ENCODE measurements around the gene CNTNAP2. TPM values are rescaled to one million over a fixed set of nuclear protein-coding genes. Genes with fewer than 3 reads are reported as not detected.
"Not testable (repeated sequence)": the region's sequence is repeated elsewhere in the genome, so short reads cannot be mapped to it uniquely, and the experiment has no call there.

Gene CNTNAP2
- total and polyA plus RNA-seq, 4 donors = not detected

GRCh38 chr7:148288592-148289151 lies 2172.1 kb downstream of the CNTNAP2 start:
- DNase-seq = no peak
- H3K4me1 ChIP-seq (ENCODE audit: control insufficient read depth in 1 of 2, insufficient read depth in 2 of 2, low read length in 2 of 2) = no peaks in the 10 kb centered on the region
- no peak overlapping the region for H3K27ac ChIP-seq (ENCODE audit: low read depth in 1 of 2, low read length in 2 of 2)
- H3K4me3 ChIP-seq (ENCODE audit: low read length in 2 of 2) = no peak overlapping the region
- 99 to 100% methylated on average over 1 of the region's 1 CpG for WGBS, 2 donors
- no peak for ATAC-seq (ENCODE audit: low FRiP score)
- no peaks in the 10 kb centered on the region for H3K9me3 ChIP-seq (ENCODE audit: control insufficient read depth, low read length)
- intact Hi-C loops (cut with DNase I) = no loop called here
- no peaks in the 10 kb centered on the region for H3K27me3 ChIP-seq (ENCODE audit: control insufficient read depth in 1 of 2, insufficient read depth in 2 of 2, low read length in 1 of 2)
- no peaks in the 10 kb centered on the region for H3K36me3 ChIP-seq (ENCODE audit: control insufficient read depth in 1 of 2, insufficient read depth in 2 of 2, low read length in 1 of 2)

- H3K4me1 ChIP-seq (ENCODE audit: control insufficient read depth in 1 of 2, insufficient read depth in 2 of 2, low read length in 2 of 2) = no peaks in the 10 kb centered on the region
- no peak overlapping the region for H3K27ac ChIP-seq (ENCODE audit: low read depth in 1 of 2, low read length in 2 of 2)
- intact Hi-C loops (cut with DNase I) = no loop called here
- no peaks in the 10 kb centered on the region for H3K36me3 ChIP-seq (ENCODE audit: control insufficient read depth in 1 of 2, insufficient read depth in 2 of 2, low read length in 1 of 2)
- ATAC-seq (ENCODE audit: low FRiP score) = no peak
- no peak for DNase-seq
- no peaks in the 10 kb centered on the region for H3K9me3 ChIP-seq (ENCODE audit: control insufficient read depth, low read length)
- no peak overlapping the region for H3K4me3 ChIP-seq (ENCODE audit: low read length in 2 of 2)
- 9 to 16% methylated on average over 1 of the region's 1 CpG for WGBS, 2 donors
- H3K27me3 ChIP-seq (ENCODE audit: control insufficient read depth in 1 of 2, insufficient read depth in 2 of 2, low read length in 1 of 2) = no peaks in the 10 kb centered on the region
Measured at GRCh38 chr7:148289630-148290029, 2173.0 kb downstream of the CNTNAP2 start.

- ATAC-seq (ENCODE audit: low FRiP score) (no peak), DNase-seq (no peak)
- H3K4me3 ChIP-seq (ENCODE audit: low read length in 2 of 2) = no peak overlapping the region
- H3K27me3 ChIP-seq (ENCODE audit: control insufficient read depth in 1 of 2, insufficient read depth in 2 of 2, low read length in 1 of 2) = no peaks in the 10 kb centered on the region
- H3K4me1 ChIP-seq (ENCODE audit: control insufficient read depth in 1 of 2, insufficient read depth in 2 of 2, low read length in 2 of 2) = no peaks in the 10 kb centered on the region
- WGBS, 2 donors = 18 to 36% methylated on average over 3 of the region's 3 CpGs
- no peak overlapping the region for H3K27ac ChIP-seq (ENCODE audit: low read depth in 1 of 2, low read length in 2 of 2)
- no peaks in the 10 kb centered on the region for H3K9me3 ChIP-seq (ENCODE audit: control insufficient read depth, low read length)
- H3K36me3 ChIP-seq (ENCODE audit: control insufficient read depth in 1 of 2, insufficient read depth in 2 of 2, low read length in 1 of 2) = no peaks in the 10 kb centered on the region
- intact Hi-C loops (cut with DNase I) = no loop called here
Measured at GRCh38 chr7:148290538-148290937, 2173.9 kb downstream of the CNTNAP2 start.

- ATAC-seq (ENCODE audit: low FRiP score) = no peak
- Histone ChIP-seq H3K27me3 (ENCODE audit: control insufficient read depth in 1 of 2, insufficient read depth in 2 of 2, low read length in 1 of 2) (no peaks in the 10 kb centered on the region), H3K36me3 (ENCODE audit: control insufficient read depth in 1 of 2, insufficient read depth in 2 of 2, low read length in 1 of 2) (no peaks in the 10 kb centered on the region), H3K27ac (ENCODE audit: low read depth in 1 of 2, low read length in 2 of 2) (no peak overlapping the region), H3K4me1 (ENCODE audit: control insufficient read depth in 1 of 2, insufficient read depth in 2 of 2, low read length in 2 of 2) (no peaks in the 10 kb centered on the region), H3K4me3 (ENCODE audit: low read length in 2 of 2) (no peak overlapping the region), H3K9me3 (ENCODE audit: control insufficient read depth, low read length) (no peaks in the 10 kb centered on the region)
- 86 to 93% methylated on average over 1 of the region's 1 CpG for WGBS, 2 donors
- intact Hi-C loops (cut with DNase I) = no loop called here
- no peak for DNase-seq
Measured at GRCh38 chr7:148291799-148292198, 2175.2 kb downstream of the CNTNAP2 start.

GRCh38 chr7:148296994-148297644 lies 2180.5 kb downstream of the CNTNAP2 start:
- Histone ChIP-seq H3K27me3 (ENCODE audit: control insufficient read depth in 1 of 2, insufficient read depth in 2 of 2, low read length in 1 of 2) (no peaks in the 10 kb centered on the region), H3K9me3 (ENCODE audit: control insufficient read depth, low read length) (peaks cover 1% of the 10 kb centered on the region), H3K36me3 (ENCODE audit: control insufficient read depth in 1 of 2, insufficient read depth in 2 of 2, low read length in 1 of 2) (no peaks in the 10 kb centered on the region), H3K4me1 (ENCODE audit: control insufficient read depth in 1 of 2, insufficient read depth in 2 of 2, low read length in 2 of 2) (no peaks in the 10 kb centered on the region), H3K4me3 (ENCODE audit: low read length in 2 of 2) (no peak overlapping the region), H3K27ac (ENCODE audit: low read depth in 1 of 2, low read length in 2 of 2) (no peak overlapping the region)
- ATAC-seq (ENCODE audit: low FRiP score) (no peak), DNase-seq (no peak)
- 93 to 94% methylated on average over 2 of the region's 2 CpGs for WGBS, 2 donors
- intact Hi-C loops (cut with DNase I) = no loop called here

GRCh38 chr7:148298768-148299167 lies 2182.2 kb downstream of the CNTNAP2 start:
- intact Hi-C loops (cut with DNase I); ATAC-seq (ENCODE audit: low FRiP score): not testable (repeated sequence)
- WGBS, 2 donors = 92% methylated on average over 7 of the region's 7 CpGs

GRCh38 chr7:148299350-148300276 lies 2183.0 kb downstream of the CNTNAP2 start:
- Histone ChIP-seq H3K4me3 (ENCODE audit: low read length in 2 of 2) (no peak overlapping the region), H3K36me3 (ENCODE audit: control insufficient read depth in 1 of 2, insufficient read depth in 2 of 2, low read length in 1 of 2) (no peaks in the 10 kb centered on the region), H3K27ac (ENCODE audit: low read depth in 1 of 2, low read length in 2 of 2) (no peak overlapping the region), H3K9me3 (ENCODE audit: control insufficient read depth, low read length) (peaks cover 1% of the 10 kb centered on the region), H3K27me3 (ENCODE audit: control insufficient read depth in 1 of 2, insufficient read depth in 2 of 2, low read length in 1 of 2) (no peaks in the 10 kb centered on the region), H3K4me1 (ENCODE audit: control insufficient read depth in 1 of 2, insufficient read depth in 2 of 2, low read length in 2 of 2) (no peaks in the 10 kb centered on the region)
- WGBS, 2 donors = 78 to 86% methylated on average over 10 of the region's 10 CpGs
- DNase-seq = no peak
- intact Hi-C loops (cut with DNase I) = no loop called here
- ATAC-seq (ENCODE audit: low FRiP score) = no peak

More at GRCh38 chr7:148298768-148299167, 2182.2 kb downstream of the CNTNAP2 start:
- not testable (repeated sequence) for H3K27me3 ChIP-seq (ENCODE audit: control insufficient read depth in 1 of 2, insufficient read depth in 2 of 2, low read length in 1 of 2); H3K27ac ChIP-seq (ENCODE audit: low read depth in 1 of 2, low read length in 2 of 2); H3K4me1 ChIP-seq (ENCODE audit: control insufficient read depth in 1 of 2, insufficient read depth in 2 of 2, low read length in 2 of 2); DNase-seq; H3K9me3 ChIP-seq (ENCODE audit: control insufficient read depth, low read length); H3K4me3 ChIP-seq (ENCODE audit: low read length in 2 of 2); H3K36me3 ChIP-seq (ENCODE audit: control insufficient read depth in 1 of 2, insufficient read depth in 2 of 2, low read length in 1 of 2)

- DNase-seq; H3K4me1 ChIP-seq (ENCODE audit: control insufficient read depth in 1 of 2, insufficient read depth in 2 of 2, low read length in 2 of 2); H3K27me3 ChIP-seq (ENCODE audit: control insufficient read depth in 1 of 2, insufficient read depth in 2 of 2, low read length in 1 of 2); intact Hi-C loops (cut with DNase I); H3K36me3 ChIP-seq (ENCODE audit: control insufficient read depth in 1 of 2, insufficient read depth in 2 of 2, low read length in 1 of 2); H3K27ac ChIP-seq (ENCODE audit: low read depth in 1 of 2, low read length in 2 of 2); H3K9me3 ChIP-seq (ENCODE audit: control insufficient read depth, low read length); H3K4me3 ChIP-seq (ENCODE audit: low read length in 2 of 2); ATAC-seq (ENCODE audit: low FRiP score): not testable (repeated sequence)
- WGBS, 2 donors = 92 to 98% methylated on average over 5 to 6 of the region's 6 CpGs
Measured at GRCh38 chr7:148302436-148302835, 2185.8 kb downstream of the CNTNAP2 start.

Measured in aorta (tissue), 5 donors.